Measurements from ENCODE around the gene RNF169. TPM values are rescaled to one million over a fixed set of nuclear protein-coding genes. Genes with fewer than 3 reads are reported as not detected.

RNF169 gene
- total and polyA plus RNA-seq, 9 donors: 7.1 to 26.1 (median 21.9) TPM

- H3K4me1 ChIP-seq (ENCODE audit: insufficient read depth): peaks cover 5% of the 10 kb centered on the region
- no peak overlapping the region for H3K27ac ChIP-seq
- H3K4me3 ChIP-seq: no peak overlapping the region
- H3K27me3 ChIP-seq: no peaks in the 10 kb centered on the region
- 88 to 92% (median 90%) methylated on average over 3 of the region's 3 CpGs for WGBS, 3 donors
- DNase-seq: no peak
- intact Hi-C loops (cut with DNase I): no loop called here
- no peak for TF ChIP-seq CTCF (IDR thresholded peaks at IDR 0.05)
- no peak for TF ChIP-seq EP300 (IDR thresholded peaks at IDR 0.05)
- TF ChIP-seq POLR2A (IDR thresholded peaks at IDR 0.05): no peak
- H3K9me3 ChIP-seq: no peaks in the 10 kb centered on the region
- no peaks in the 10 kb centered on the region for H3K36me3 ChIP-seq
Observed at GRCh38 chr11:74815966-74816365, 67.3 kb downstream of the RNF169 start.

- DNase-seq: no peak
- WGBS, 3 donors: 93 to 97% (median 93%) methylated on average over 2 of the region's 2 CpGs
- Histone ChIP-seq H3K27me3 (no peaks in the 10 kb centered on the region), H3K9me3 (no peaks in the 10 kb centered on the region), H3K27ac (no peak overlapping the region), H3K4me1 (ENCODE audit: insufficient read depth) (peaks cover 5% of the 10 kb centered on the region), H3K36me3 (no peaks in the 10 kb centered on the region), H3K4me3 (no peak overlapping the region)
- intact Hi-C loops (cut with DNase I): no loop called here
- TF ChIP-seq POLR2A (IDR thresholded peaks at IDR 0.05) (no peak), EP300 (IDR thresholded peaks at IDR 0.05) (no peak), CTCF (IDR thresholded peaks at IDR 0.05) (no peak)
Observed at GRCh38 chr11:74816664-74817063, 68.0 kb downstream of the RNF169 start.

GRCh38 chr11:74818283-74818946 is 69.8 kb downstream of the RNF169 start:
- WGBS, 3 donors: 81 to 88% (median 87%) methylated on average over 3 of the region's 3 CpGs
- Histone ChIP-seq H3K27me3 (no peaks in the 10 kb centered on the region), H3K4me1 (ENCODE audit: insufficient read depth) (peaks cover 9% of the 10 kb centered on the region), H3K9me3 (no peaks in the 10 kb centered on the region), H3K27ac (no peak overlapping the region), H3K4me3 (no peak overlapping the region), H3K36me3 (no peaks in the 10 kb centered on the region)
- TF ChIP-seq EP300 (IDR thresholded peaks at IDR 0.05) (no peak), POLR2A (IDR thresholded peaks at IDR 0.05) (no peak), CTCF (IDR thresholded peaks at IDR 0.05) (no peak)
- intact Hi-C loops (cut with DNase I): no loop called here
- no peak for DNase-seq

- H3K27me3 ChIP-seq: no peaks in the 10 kb centered on the region
- DNase-seq: no peak
- no peak overlapping the region for H3K27ac ChIP-seq
- intact Hi-C loops (cut with DNase I): no loop called here
- peaks cover 9% of the 10 kb centered on the region for H3K4me1 ChIP-seq (ENCODE audit: insufficient read depth)
- no peaks in the 10 kb centered on the region for H3K36me3 ChIP-seq
- TF ChIP-seq CTCF (IDR thresholded peaks at IDR 0.05) (no peak), EP300 (IDR thresholded peaks at IDR 0.05) (no peak)
- no peaks in the 10 kb centered on the region for H3K9me3 ChIP-seq
- no peak overlapping the region for H3K4me3 ChIP-seq
- WGBS, 3 donors: 66 to 73% (median 71%) methylated on average over 1 of the region's 1 CpG
Observed at GRCh38 chr11:74819400-74819799, 70.8 kb downstream of the RNF169 start.

All from ovary (tissue), 9 donors.